ENCODE measurements around the gene TOP3B.
"Not testable (repeated sequence)": the region's sequence is repeated elsewhere in the genome, so short reads cannot be mapped to it uniquely, and the experiment has no call there.

The TOP3B gene

DNA sequence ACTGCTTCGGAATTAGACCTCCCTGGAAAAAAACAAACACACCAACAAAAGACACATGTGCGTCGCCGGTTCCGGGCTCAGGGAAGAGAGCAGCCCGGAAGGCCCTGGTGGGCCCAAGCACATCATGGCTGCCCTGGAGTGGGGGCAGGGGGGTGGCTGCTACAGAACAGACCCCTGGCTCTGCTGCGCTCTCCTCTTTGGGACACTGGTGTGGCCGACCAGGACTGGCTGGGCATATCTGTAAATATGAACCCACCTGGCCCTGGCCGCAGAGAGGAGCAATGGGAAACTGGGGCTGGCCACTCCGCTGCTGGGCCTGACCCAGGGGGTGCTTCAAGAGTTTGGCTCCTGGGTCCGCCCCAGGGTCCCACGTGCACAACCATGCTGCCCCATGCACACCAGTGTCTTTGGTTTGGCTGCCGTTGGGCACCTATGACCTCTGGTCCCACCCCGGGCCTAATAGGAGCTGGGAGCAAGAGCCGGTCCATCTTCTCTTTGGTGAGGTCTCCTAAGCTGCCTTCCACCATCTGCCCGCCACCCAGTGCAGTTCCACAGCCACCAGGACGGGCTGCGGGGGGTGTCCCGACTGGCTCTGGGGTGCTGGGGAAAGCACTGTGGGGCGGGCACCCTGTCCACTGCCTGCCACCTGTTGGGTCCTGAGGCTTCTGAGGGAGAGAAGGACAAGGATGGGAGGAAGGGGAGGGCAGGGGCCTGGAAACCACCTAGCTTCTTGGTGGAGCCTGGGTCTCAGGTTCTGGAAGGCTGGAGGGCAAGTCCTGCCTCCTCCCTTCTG lies 60.0 kb downstream of the TOP3B start:
- no peak for DNase-seq

- DNase-seq, result no peak
These were observed 60.9 kb downstream of the TOP3B start for GRCh38 chr22:21921729-21922128.

GRCh38 chr22:21921184-21921721 lies 61.3 kb downstream of the TOP3B start:
- DNase-seq, result no peak

DNA sequence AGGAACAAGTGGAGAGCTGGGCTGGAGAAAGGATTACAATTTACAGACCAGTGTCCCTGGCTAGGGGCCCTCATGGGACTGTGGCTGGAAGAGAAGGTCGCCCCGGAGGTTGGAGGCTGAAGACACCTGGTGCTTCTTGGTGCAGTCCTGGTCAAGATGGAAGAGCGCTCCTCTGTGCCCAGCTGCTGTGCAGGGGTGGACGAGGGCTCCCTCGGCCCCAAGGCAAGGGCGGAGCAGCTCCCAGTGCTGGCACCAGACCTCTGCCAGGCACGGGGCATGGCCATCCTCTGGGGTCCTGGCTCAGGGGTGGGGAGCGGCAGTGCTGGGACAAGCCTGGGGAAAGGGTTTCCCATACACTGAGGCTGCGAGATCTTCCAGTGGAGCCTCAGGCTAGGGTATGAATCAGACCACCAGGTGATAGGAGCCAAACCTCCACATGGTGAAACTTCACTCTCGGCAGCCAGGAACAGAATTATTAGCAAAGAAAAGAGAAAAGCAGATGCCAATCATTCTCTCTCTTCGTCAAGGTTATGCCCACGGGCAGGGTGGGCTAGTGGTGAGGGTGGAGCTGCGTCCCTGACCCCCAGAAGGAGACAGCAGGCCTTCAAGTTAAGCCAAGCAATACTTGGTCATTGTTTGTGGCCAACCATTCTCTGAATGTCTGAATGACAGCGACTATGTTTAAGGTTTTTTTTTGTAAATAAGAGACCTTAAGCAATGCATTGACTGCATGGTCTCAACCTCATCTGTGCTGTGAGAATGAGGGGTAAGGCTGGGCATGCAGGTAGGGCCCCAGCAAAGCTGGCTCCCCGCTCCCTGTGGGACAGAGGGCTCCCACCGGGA lies 62.0 kb downstream of the TOP3B start:
- DNase-seq, result no peak

- DNase-seq, result no peak
These were observed 62.9 kb downstream of the TOP3B start for GRCh38 chr22:21919526-21920307.

DNA sequence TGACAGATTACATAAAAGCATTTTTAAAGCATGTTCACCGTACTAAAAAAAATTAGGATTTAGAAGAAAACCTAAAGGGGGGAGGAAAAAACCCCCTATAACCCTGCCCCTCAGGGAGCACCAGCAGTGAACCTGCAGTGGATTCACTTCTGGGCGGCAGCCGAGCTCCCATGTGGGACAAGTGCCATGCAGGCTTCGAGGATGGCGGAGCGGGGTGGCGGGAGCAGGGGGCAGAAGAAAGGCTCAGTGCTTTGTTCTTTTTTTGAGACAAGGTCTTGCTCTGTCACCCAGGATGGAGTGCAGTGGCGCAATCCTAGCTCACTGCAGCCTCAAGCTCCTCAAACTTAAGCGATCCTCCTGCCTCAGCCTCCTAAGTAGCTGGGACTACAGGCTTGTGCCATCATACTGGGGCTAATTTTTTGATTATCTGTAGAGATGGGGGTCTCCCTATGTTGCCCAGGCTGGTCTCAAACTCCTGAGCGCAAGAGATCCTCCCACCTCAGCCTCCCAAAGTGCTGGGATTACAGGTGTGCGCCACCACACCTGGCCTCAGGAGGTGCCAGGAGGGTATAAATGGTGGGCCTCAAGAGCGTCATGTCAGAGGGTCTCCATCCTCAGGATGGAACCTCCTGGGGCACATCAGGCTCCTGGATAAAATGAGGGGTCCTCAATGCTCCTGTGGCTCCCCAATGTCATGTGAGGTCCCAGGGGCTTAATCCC lies 64.0 kb downstream of the TOP3B start:
- no peak for DNase-seq

DNA sequence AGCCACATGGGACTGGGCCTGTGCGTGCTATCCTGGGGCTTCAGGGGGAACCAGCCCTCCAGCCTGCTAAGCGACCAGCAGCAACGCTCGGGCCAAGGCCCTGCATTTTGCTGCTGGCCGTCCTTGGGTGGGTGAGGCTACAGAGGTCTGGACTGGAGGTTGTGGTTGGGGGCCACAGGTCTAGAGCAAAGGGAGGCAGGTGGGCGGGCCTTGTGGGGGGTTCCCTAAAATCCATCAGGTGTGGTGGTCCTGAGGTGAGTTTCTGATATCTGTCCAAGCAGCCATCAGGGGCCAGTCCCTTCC lies 64.7 kb downstream of the TOP3B start:
- no peak for DNase-seq

- DNase-seq, result no peak
These were observed 65.2 kb downstream of the TOP3B start for GRCh38 chr22:21917181-21917958.

- no peak for DNase-seq
These were observed 66.2 kb downstream of the TOP3B start for GRCh38 chr22:21916309-21916918.

GRCh38 chr22:21915624-21916308 lies 66.8 kb downstream of the TOP3B start:
- DNase-seq, result no peak

DNA sequence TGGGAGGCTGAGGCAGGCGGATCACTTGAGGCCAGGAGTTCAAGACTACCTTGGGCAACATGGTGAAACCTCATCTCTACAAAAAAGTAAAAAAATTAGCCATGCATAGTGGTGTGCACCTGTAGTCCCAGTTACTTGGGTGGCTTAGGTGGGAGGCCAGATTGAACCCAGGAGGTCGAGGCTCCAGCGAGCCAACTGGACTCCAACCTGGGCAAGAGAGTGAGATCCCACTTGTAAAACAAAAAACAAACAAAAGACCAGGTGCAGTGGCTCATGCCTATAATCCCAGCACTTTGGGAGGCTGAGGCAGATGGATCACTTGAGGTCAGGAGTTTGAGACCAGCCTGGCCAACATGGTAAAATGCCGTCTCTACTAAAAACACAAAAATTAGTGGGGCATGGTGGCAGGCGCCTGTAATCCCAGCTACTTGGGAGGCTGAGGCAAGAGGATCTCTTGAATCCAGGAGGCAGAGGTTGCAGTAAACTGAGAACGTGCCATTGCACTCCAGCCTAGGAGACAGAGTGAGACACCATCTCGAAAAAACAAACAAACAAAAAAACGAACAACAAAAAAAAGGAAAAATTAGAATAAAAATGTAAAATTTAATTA lies 68.4 kb downstream of the TOP3B start:
- DNase-seq, result not testable (repeated sequence)

GRCh38 chr22:21910367-21910766 lies 72.2 kb downstream of the TOP3B start:
- not testable (repeated sequence) for DNase-seq

DNA sequence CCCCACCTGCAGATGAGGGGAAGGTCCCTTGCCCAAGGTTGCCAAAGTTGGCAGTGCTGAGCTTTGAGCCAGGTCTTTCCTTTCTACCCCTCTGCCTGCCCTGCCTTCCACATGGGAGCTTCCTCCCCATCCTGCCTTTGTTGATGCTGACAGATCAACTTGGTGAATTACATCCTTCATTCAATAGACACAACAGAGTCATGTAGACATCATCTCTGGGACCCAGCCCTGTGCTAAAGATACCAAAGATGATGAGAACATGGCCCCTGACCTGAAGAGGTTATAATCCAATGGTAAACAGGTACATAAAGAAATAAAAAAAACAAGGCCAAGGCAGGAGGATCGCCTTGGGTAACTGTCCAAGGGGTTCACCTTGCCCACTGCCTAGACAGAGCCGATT lies 72.7 kb downstream of the TOP3B start:
- DNase-seq, result no peak

DNA sequence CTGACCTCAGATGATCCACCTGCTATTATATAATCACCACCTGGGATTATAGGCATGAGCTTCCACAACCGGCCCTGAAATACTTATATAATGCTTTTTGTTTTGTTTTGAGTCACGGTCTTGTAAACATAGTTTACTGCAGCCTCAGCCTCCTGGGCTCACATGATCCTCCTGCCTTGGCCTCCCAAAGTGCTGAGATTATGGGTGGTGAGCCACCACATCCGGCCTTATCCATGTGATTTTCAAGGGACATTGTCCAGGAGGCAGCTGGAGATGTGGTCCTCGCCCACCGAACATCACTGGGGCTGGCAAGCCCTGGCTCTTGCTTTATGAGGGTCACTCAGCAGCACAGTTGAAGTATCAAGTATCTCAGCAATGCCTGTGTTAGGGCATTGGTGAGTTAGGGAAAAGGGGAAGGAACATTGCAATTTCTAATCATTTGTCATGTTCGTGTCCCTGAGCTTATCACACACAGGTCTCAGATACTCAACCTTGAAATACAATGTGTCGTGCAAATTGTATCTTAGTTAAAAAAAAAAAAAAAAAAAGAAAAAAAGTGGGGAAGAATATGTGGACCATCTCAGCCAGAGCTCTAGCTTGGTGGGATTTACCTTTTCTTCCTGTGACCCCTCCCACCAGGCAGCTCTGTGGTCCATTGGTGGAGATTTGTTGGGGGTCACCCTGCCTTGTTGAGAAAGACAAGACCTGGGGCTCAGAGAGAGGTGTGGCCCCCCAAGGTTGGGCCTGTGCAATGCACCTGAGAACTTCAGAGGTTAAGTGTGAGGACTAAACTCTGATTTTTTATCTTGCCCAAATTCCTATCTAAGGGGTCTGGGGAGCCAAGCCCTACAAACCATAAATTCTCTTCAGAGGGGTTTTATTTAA lies 74.7 kb downstream of the TOP3B start:
- no peak for DNase-seq
